Left ventricle myocardium inferior (tissue), 1 donor: ENCODE results near the gene GTF3A. TPM values are rescaled to one million over a fixed set of nuclear protein-coding genes. Genes with fewer than 3 reads are reported as not detected.

Experiments used
- DNase-seq: peaks from one replicate; pipeline ENCODE4 v3.0.0-alpha.2; 2020
- H3K27ac ChIP-seq: fragments of 200-600 bp; replicated peaks from 2 replicates; pipeline ENCODE4 v1.8.0; 2021
- H3K27me3 ChIP-seq: fragments of 200-600 bp; 2 replicates; pipeline ENCODE4 v1.8.0; 2021; ENCODE audit warnings: low read depth
- H3K36me3 ChIP-seq: fragments of 200-600 bp; 2 replicates; pipeline ENCODE4 v1.8.0; 2021
- H3K4me1 ChIP-seq: fragments of 200-600 bp; 2 replicates; pipeline ENCODE4 v1.8.0; 2021
- H3K4me3 ChIP-seq: fragments of 200-600 bp; 2 replicates; pipeline ENCODE4 v1.8.0; 2021; ENCODE audit warnings: mild to moderate bottlenecking, moderate library complexity
- H3K9me3 ChIP-seq: fragments of 200-600 bp; replicated peaks from 2 replicates; pipeline ENCODE4 v1.8.0; 2021
- CTCF ChIP-seq: fragments of 200-600 bp; IDR thresholded peaks from 2 replicates; pipeline ENCODE4 v1.8.0; 2021; ENCODE audit warnings: antibody characterized with exemption, mild to moderate bottlenecking, borderline replicate concordance
- intact Hi-C: fragments of 100-400 bp; cut with micrococcal nuclease; formaldehyde crosslinking; loops from one replicate; pipeline ENCODE4 v1.11.0; 2022
- total RNA-seq: library from RNA; stranded (reverse); fragmentation: NEBNext Ultra II Directional; extraction: Animal tissue kit (Norgen Biotek cat#: 25700); gene quantifications from one replicate; pipeline ENCODE4 v1.2.1, GENCODE V29; 2021
- donor health status: DM: no; HTN: yes; CAD: no; lungs with severe emphysema.

Gene GTF3A
- total RNA-seq, 1 donor from 2014 or later: 176 TPM

GRCh38 chr13:27405546-27406134 lies 18.8 kb upstream of the GTF3A start:
- Histone ChIP-seq H3K36me3 (no peaks in the 10 kb centered on the region), H3K4me3 (no peak overlapping the region), H3K9me3 (no peaks in the 10 kb centered on the region), H3K4me1 (peaks cover 15% of the 10 kb centered on the region), H3K27ac (no peak overlapping the region), H3K27me3 (peaks cover 3% of the 10 kb centered on the region)
- TF ChIP-seq CTCF: no peak
- no peak for DNase-seq
- intact Hi-C loops: no loop called here

- peak; percentile 69 for TF ChIP-seq CTCF
- H3K27ac ChIP-seq: no peak overlapping the region
- intact Hi-C loops: no loop called here
- H3K27me3 ChIP-seq: peaks cover 6% of the 10 kb centered on the region
- H3K4me3 ChIP-seq: no peak overlapping the region
- H3K4me1 ChIP-seq: peaks cover 15% of the 10 kb centered on the region
- H3K9me3 ChIP-seq: no peaks in the 10 kb centered on the region
- no peak for DNase-seq
- H3K36me3 ChIP-seq: no peaks in the 10 kb centered on the region
These were observed 18.1 kb upstream of the GTF3A start for GRCh38 chr13:27406178-27406939.

- H3K36me3 ChIP-seq: no peaks in the 10 kb centered on the region
- peaks cover 9% of the 10 kb centered on the region for H3K4me1 ChIP-seq
- peaks cover 16% of the 10 kb centered on the region for H3K27me3 ChIP-seq
- no peak overlapping the region for H3K4me3 ChIP-seq
- H3K27ac ChIP-seq: no peak overlapping the region
- DNase-seq: no peak
- TF ChIP-seq CTCF: no peak
- intact Hi-C loops: no loop called here
- H3K9me3 ChIP-seq: no peaks in the 10 kb centered on the region
These were observed 16.3 kb upstream of the GTF3A start for GRCh38 chr13:27408074-27408473.

GRCh38 chr13:27409013-27409412 lies 15.4 kb upstream of the GTF3A start:
- H3K27ac ChIP-seq: no peak overlapping the region
- no peaks in the 10 kb centered on the region for H3K36me3 ChIP-seq
- H3K9me3 ChIP-seq: no peaks in the 10 kb centered on the region
- H3K4me3 ChIP-seq: no peak overlapping the region
- peaks cover 23% of the 10 kb centered on the region for H3K27me3 ChIP-seq
- H3K4me1 ChIP-seq: no peaks in the 10 kb centered on the region
- no peak for TF ChIP-seq CTCF
- intact Hi-C loops: no loop called here
- no peak for DNase-seq

GRCh38 chr13:27411341-27411740 lies 13.1 kb upstream of the GTF3A start:
- no peaks in the 10 kb centered on the region for H3K9me3 ChIP-seq
- H3K27ac ChIP-seq: no peak overlapping the region
- DNase-seq: no peak
- TF ChIP-seq CTCF: no peak
- peaks cover 23% of the 10 kb centered on the region for H3K27me3 ChIP-seq
- intact Hi-C loops: no loop called here
- H3K4me1 ChIP-seq: peaks cover 13% of the 10 kb centered on the region
- no peak overlapping the region for H3K4me3 ChIP-seq
- H3K36me3 ChIP-seq: no peaks in the 10 kb centered on the region
